Measurements from ENCODE around the gene TIMM10B. TPM values are rescaled to one million over a fixed set of nuclear protein-coding genes. Genes with fewer than 3 reads are reported as not detected.

The TIMM10B gene
- total and polyA plus RNA-seq, 9 of the 15 experiments (the other 6 are each of a cell fraction or from before 2014, with no cell fraction given) = 43.2 to 163 (median 57.0) TPM

DNA sequence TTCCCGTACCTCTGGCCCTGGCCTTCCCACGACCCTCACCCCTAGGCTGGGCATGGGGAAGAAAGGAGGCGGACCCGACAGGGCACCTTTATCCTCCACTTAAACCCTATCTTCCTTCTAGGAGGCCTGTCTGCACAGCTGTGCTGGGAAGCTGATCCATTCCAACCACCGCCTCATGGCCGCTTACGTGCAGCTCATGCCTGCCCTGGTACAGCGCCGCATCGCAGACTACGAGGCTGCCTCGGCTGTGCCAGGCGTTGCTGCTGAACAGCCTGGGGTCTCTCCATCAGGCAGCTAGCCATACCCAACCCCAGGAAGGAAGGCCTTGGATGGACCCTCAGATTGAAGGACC is 599 bp downstream of the TIMM10B start:
- no peaks in the 10 kb centered on the region for H3K27me3 ChIP-seq (ENCODE audit: control insufficient read depth in 2 of 2, insufficient read depth in 2 of 2, low read length in 2 of 2)
- H3K4me1 ChIP-seq (replicated peaks in 1 of 2; ENCODE audit: control insufficient read depth in 2 of 2, insufficient read depth in 2 of 2, low read length in 2 of 2) = peaks cover 14 to 17% of the 10 kb centered on the region in 2 experiments; a peak in 4 of 5 replicates
- ChIA-PET POLR2A (interaction anchor here (0.6 to 1.7 kb wide), 11 partner anchors 8 to 263 kb away, joined by 3 to 7 read pairs (median 3); partner anchors contain the start of genes MRPL17 and TRIM3), CTCF (ENCODE audit: low intra/inter-chr PET ratio) (no interaction called here)
- H3K4me2 ChIP-seq (ENCODE audit: insufficient read depth, low read length) = peak overlapping the region; percentile 97
- peak in 1 of 4 experiments; percentile 12 for DNase-seq (ENCODE audit: extremely low read depth in 1 of 4, low spot score in 3 of 4)
- peaks cover 82% of the 10 kb centered on the region for H3K36me3 ChIP-seq (ENCODE audit: control insufficient read depth, insufficient read depth, low read length)
- peak; percentile 36 for ATAC-seq
- no peak for FAIRE-seq
- 0% methylated on average over 6 of the region's 13 CpGs for WGBS (ENCODE audit: insufficient coverage, low coverage, missing lambda C conversion rate)
- intact Hi-C loops (cut with micrococcal nuclease) = no loop called here
- peak overlapping the region; percentile 93 for H3K27ac ChIP-seq (ENCODE audit: extremely low read depth, low read depth, low read length)
- H4K20me1 ChIP-seq (replicated peaks; ENCODE audit: control insufficient read depth, insufficient read depth, low read length) = no peaks in the 10 kb centered on the region; the same call in 1 of the 2 replicates
- H3K9me3 ChIP-seq (replicated peaks; ENCODE audit: control insufficient read depth, insufficient read depth, low read depth, low read length) = no peaks in the 10 kb centered on the region
- no peaks in the 10 kb centered on the region for H3K9me1 ChIP-seq (ENCODE audit: control insufficient read depth, insufficient read depth, low read length)
- peak overlapping the region; percentile 87 for H3K4me3 ChIP-seq
- in situ Hi-C loops (cut with MboI) = no loop called here
- H3K9ac ChIP-seq (ENCODE audit: insufficient read depth in 1 of 2, low read depth in 2 of 2, low read length in 2 of 2) = peak overlapping the region; percentile 95 to 99
- peaks cover 53% of the 10 kb centered on the region for H3K79me2 ChIP-seq (ENCODE audit: control insufficient read depth, insufficient read depth, low read length)
- H2AFZ ChIP-seq (ENCODE audit: low read depth, low read length) = peak overlapping the region; percentile 87; the same call in 1 of the 2 replicates
- no TSS peak for BruUV-seq (replicated peaks)
- TF ChIP-seq ZNF316 (IDR thresholded peaks at IDR 0.05) = no peak
- TF ChIP-seq CHD1 (IDR thresholded peaks at IDR 0.05; ENCODE audit: low read length) = peak; percentile 41
- TF ChIP-seq SIX5 (IDR thresholded peaks at IDR 0.05; ENCODE audit: borderline replicate concordance in 1 of 2, insufficient read depth in 1 of 2, low read depth in 1 of 2, low read length in 2 of 2) = no peak
- TF ChIP-seq CAMTA2 (CRISPR knock-in tag; conservative IDR thresholded peaks at IDR 0.05) = no peak
- no peak for TF ChIP-seq TOE1 (IDR thresholded peaks at IDR 0.05; ENCODE audit: borderline replicate concordance)
- 0 out of 2 replicates have a peak, but pooled peaks have one; percentile 7 for TF ChIP-seq TOE1 (CRISPR knock-in tag; IDR thresholded peaks at IDR 0.05; ENCODE audit: borderline replicate concordance, low read depth)
- TF ChIP-seq FOXA3 (CRISPR knock-in tag; conservative IDR thresholded peaks at IDR 0.05 in 1 of 2, IDR thresholded peaks at IDR 0.05 in 1 of 2) = peak in 1 of 2 experiments; percentile 74; a peak in 1 of 4 replicates
- TF ChIP-seq, protein P1, sequence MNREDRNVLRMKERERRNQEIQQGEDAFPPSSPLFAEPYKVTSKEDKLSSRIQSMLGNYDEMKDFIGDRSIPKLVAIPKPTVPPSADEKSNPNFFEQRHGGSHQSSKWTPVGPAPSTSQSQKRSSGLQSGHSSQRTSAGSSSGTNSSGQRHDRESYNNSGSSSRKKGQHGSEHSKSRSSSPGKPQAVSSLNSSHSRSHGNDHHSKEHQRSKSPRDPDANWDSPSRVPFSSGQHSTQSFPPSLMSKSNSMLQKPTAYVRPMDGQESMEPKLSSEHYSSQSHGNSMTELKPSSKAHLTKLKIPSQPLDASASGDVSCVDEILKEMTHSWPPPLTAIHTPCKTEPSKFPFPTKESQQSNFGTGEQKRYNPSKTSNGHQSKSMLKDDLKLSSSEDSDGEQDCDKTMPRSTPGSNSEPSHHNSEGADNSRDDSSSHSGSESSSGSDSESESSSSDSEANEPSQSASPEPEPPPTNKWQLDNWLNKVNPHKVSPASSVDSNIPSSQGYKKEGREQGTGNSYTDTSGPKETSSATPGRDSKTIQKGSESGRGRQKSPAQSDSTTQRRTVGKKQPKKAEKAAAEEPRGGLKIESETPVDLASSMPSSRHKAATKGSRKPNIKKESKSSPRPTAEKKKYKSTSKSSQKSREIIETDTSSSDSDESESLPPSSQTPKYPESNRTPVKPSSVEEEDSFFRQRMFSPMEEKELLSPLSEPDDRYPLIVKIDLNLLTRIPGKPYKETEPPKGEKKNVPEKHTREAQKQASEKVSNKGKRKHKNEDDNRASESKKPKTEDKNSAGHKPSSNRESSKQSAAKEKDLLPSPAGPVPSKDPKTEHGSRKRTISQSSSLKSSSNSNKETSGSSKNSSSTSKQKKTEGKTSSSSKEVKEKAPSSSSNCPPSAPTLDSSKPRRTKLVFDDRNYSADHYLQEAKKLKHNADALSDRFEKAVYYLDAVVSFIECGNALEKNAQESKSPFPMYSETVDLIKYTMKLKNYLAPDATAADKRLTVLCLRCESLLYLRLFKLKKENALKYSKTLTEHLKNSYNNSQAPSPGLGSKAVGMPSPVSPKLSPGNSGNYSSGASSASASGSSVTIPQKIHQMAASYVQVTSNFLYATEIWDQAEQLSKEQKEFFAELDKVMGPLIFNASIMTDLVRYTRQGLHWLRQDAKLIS (CRISPR knock-in tag; IDR thresholded peaks at IDR 0.05) = peak; percentile 81; the same call in 1 of the 2 replicates
